GM12874 (cell line): Measurements from ENCODE around the gene B4GALT5.

Experiments
- CTCF ChIP-seq: IDR thresholded peaks from 2 replicates; pipeline ENCODE4 v1.5.1; 2011; ENCODE audit warnings: low read depth, mild to moderate bottlenecking, control low read depth, low read length, moderate library complexity; ENCODE audit not compliant: insufficient read depth

The B4GALT5 gene

GRCh38 chr20:49593466-49594142 lies 120.1 kb downstream of the B4GALT5 start:
- no peak for TF ChIP-seq CTCF

- TF ChIP-seq CTCF = no peak
Observed at GRCh38 chr20:49592120-49592519, 121.6 kb downstream of the B4GALT5 start.

- TF ChIP-seq CTCF = no peak
Observed at GRCh38 chr20:49591217-49591865, 122.3 kb downstream of the B4GALT5 start.

- TF ChIP-seq CTCF = no peak
Observed at GRCh38 chr20:49590163-49591017, 123.3 kb downstream of the B4GALT5 start.

GRCh38 chr20:49589747-49590146 lies 123.9 kb downstream of the B4GALT5 start:
- TF ChIP-seq CTCF = no peak

- no peak for TF ChIP-seq CTCF
Observed at GRCh38 chr20:49587111-49587570, 126.5 kb downstream of the B4GALT5 start.

GRCh38 chr20:49585585-49586245 lies 128.0 kb downstream of the B4GALT5 start:
- no peak for TF ChIP-seq CTCF
